HAP-1 (cell line): ENCODE results near the gene XKR7.
A peak's percentile ranks its signal among the peaks of the same experiment; 100 is the strongest.

Experiments
- DNase-seq, 2 experiments: peaks; one replicate each; pipeline ENCODE4 v3.0.0-alpha.2; 2016 to 2020; ENCODE audit warnings: low spot score in 2 of 2
- H3K27me3 ChIP-seq: fragments of 250-450 bp; sonication (Bioruptor Pico); 2 replicates; pipeline ENCODE4 v1.5.1; 2020; ENCODE audit warnings: low read depth, mild to moderate bottlenecking, moderate library complexity
- H3K36me3 ChIP-seq: fragments of 250-450 bp; sonication (Bioruptor Pico); replicated peaks from 2 replicates; pipeline ENCODE4 v1.5.1; 2020; ENCODE audit warnings: mild to moderate bottlenecking
- H3K4me1 ChIP-seq: fragments of 250-450 bp; sonication (Bioruptor Pico); 2 replicates; pipeline ENCODE4 v1.5.1; 2020; ENCODE audit warnings: mild to moderate bottlenecking
- H3K4me3 ChIP-seq: fragments of 250-450 bp; sonication (Bioruptor Pico); 2 replicates; pipeline ENCODE4 v1.5.1; 2020; ENCODE audit warnings: mild to moderate bottlenecking, moderate library complexity
- H3K9me3 ChIP-seq: fragments of 250-450 bp; sonication (Bioruptor Pico); 2 replicates; pipeline ENCODE4 v1.5.1; 2020; ENCODE audit warnings: mild to moderate bottlenecking, moderate library complexity
- in situ Hi-C: fragments of 300-500 bp; cut with MboI; formaldehyde crosslinking; loops from 3 replicates; pipeline ENCODE4 v1.14.3; 2020; ENCODE audit warnings: low sequenced_read_pairs, inconsistent platforms, mixed read lengths

Gene XKR7

DNA sequence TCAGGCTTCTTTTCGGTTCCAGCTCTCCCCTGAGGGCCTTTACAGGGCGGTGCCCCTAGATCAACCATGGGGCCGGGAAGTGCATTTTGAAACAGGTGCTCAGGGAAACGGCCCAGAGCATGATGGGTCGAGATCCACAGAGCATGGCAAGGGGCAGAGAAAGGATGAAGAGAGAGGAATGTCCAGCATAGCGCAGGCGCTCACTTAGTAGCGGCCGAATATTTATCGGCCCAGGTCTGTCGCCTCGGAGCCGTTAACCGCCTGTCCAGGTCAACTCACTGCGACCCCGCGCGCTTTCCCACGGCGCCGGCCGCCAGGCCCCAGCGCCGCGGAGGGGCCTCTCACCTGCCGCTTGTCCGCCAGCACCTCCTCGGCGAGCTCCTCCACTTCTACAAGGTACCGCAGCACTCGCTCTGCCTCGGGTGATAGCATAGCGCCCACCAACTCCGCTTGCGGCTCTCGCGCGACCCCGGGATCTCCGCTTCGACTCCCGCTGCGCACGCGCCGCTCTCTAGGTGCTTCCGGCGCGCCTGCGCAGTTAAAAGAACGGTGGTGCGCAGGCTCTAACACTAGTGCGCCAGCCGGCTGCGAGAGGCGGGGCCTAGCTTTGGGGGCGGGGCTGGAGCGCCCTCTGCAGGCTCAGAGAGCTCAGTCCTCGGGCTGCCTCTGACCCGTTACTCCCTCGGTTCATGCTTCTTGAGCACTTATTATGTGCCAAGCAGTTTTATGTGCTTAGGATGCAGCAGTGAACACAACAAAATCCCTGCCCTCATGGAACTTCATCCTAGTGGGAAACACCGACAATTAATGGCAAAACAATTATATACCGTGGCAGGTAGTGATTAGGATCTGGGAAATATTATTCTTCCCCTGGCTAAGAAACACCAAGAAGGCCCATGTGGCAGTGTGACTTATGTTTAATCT is 16.2 kb upstream of the XKR7 start, which contains the start of gene PDRG1:
TSS of gene PDRG1 (minus strand) at position 517 of the 924 bp plus-strand sequence. CDS start at position 432, 85 bp downstream.
- H3K4me3 ChIP-seq = peak within 1 kb of the TSS; percentile 89
- H3K4me1 ChIP-seq = no peaks in the 10 kb centered on the region; the same call in 1 of the 2 replicates
- DNase-seq = peak; percentile 94 to 97
- in situ Hi-C loops = loop anchor here (5.0 to 10.0 kb wide), 2 partner anchors 89 to 127 kb away; no protein-coding TSS in a partner anchor
- no peaks in the 10 kb centered on the region for H3K9me3 ChIP-seq
- H3K36me3 ChIP-seq = peaks cover 40% of the 10 kb centered on the region
- H3K27me3 ChIP-seq = peaks cover 9% of the 10 kb centered on the region

- DNase-seq = no peak
- in situ Hi-C loops = loop anchor here (5.0 to 10.0 kb wide), 2 partner anchors 91 to 129 kb away; no protein-coding TSS in a partner anchor
- Histone ChIP-seq H3K9me3 (no peaks in the 10 kb centered on the region), H3K27me3 (peaks cover 19% of the 10 kb centered on the region), H3K4me1 (no peaks in the 10 kb centered on the region; the same call in 1 of the 2 replicates), H3K4me3 (no peak overlapping the region), H3K36me3 (peaks cover 21% of the 10 kb centered on the region)
Measured at GRCh38 chr20:31953556-31954148, 14.3 kb upstream of the XKR7 start.

GRCh38 chr20:31954500-31954899 is 13.5 kb upstream of the XKR7 start:
- Histone ChIP-seq H3K9me3 (no peaks in the 10 kb centered on the region), H3K27me3 (peaks cover 19% of the 10 kb centered on the region), H3K4me1 (no peaks in the 10 kb centered on the region; the same call in 1 of the 2 replicates), H3K36me3 (peaks cover 13% of the 10 kb centered on the region), H3K4me3 (no peak overlapping the region)
- DNase-seq = no peak
- in situ Hi-C loops = loop anchor here (5.0 to 10.0 kb wide), 2 partner anchors 92 to 130 kb away; no protein-coding TSS in a partner anchor

DNA sequence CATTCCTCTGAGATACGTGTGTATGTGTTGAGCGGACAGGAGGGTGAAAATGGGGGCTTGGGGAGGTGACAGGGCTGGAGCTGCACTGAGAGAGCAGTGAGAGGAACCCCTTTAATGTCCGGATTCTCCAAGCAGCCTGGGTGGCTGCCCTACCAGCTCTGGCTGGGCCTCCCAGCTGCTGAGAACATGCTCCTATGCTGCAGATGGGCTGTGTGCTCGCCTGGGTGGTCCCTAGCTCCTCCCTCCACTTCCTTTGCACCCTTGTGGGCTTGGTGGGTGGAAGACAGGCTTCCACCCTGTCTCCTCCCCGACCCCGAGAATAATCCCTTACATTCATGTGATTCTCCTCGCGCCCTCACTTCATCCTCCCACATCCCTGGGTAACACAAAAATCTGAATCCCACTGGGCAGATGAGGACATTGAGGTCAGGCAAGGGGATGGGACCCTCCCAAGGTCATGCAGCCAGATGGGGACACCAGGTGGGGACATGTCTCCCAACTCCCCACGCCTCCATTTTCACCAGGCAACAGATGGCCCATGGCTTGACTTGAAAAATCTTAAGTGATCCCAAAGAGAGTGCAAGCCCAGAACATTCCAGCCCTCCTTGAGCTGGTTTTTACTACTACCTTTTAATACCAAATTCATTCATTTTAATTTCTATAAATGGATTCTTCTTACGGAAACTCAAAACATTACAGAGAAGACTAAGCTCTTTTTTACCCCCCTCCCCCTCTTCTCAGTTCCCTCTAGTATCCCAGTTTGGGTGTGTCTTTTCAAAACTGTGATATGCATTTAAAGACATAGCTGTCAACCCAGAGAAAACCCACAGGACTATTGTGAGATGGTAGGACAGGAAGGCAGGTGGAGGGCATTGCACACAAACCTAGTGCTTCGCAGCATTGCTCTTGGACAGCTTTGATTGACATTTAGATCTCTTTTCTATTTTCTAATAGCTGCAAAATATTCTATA is 11.1 kb upstream of the XKR7 start:
- DNase-seq = no peak
- in situ Hi-C loops = loop anchor here (10.0 kb wide), 1 partner anchor 132 kb away; no protein-coding TSS in a partner anchor

DNA sequence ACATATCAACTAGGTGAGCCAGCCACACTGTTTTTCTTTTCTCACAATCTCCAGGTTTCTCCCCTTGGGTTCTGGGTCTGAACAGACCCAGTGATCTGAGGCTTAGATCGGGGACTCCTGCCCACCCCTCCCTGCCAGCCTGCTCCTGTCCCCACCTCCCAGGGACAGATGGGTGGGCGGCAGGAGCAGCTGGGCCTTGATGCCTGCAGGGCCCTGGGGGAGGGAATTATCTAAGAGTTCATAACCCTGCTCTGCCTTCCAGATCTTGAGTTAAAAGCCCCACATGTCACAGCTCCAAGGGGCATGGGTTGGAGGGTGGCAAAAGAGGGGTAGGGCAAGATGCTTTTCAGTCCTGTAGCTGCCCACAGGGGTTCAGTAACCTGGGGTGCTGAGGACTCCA is 5.2 kb upstream of the XKR7 start:
- H3K36me3 ChIP-seq = no peaks in the 10 kb centered on the region
- in situ Hi-C loops = no loop called here
- DNase-seq = no peak
- no peaks in the 10 kb centered on the region for H3K9me3 ChIP-seq
- no peak overlapping the region for H3K4me3 ChIP-seq
- H3K27me3 ChIP-seq = peaks cover 52% of the 10 kb centered on the region
- H3K4me1 ChIP-seq = no peaks in the 10 kb centered on the region

More for the DNA sequence above, 11.1 kb upstream of the XKR7 start:
- H3K9me3 ChIP-seq = no peaks in the 10 kb centered on the region
- peaks cover 19% of the 10 kb centered on the region for H3K27me3 ChIP-seq
- no peaks in the 10 kb centered on the region for H3K4me1 ChIP-seq
- H3K4me3 ChIP-seq = no peak overlapping the region
- H3K36me3 ChIP-seq = no peaks in the 10 kb centered on the region

- in situ Hi-C loops = no loop called here
- peaks cover 47% of the 10 kb centered on the region for H3K27me3 ChIP-seq
- H3K4me3 ChIP-seq = no peak overlapping the region
- no peaks in the 10 kb centered on the region for H3K4me1 ChIP-seq
- no peak for DNase-seq
- H3K9me3 ChIP-seq = no peaks in the 10 kb centered on the region
- no peaks in the 10 kb centered on the region for H3K36me3 ChIP-seq
Measured at GRCh38 chr20:31963889-31964288, 4.1 kb upstream of the XKR7 start.

- H3K4me3 ChIP-seq = no peak overlapping the region
- H3K36me3 ChIP-seq = no peaks in the 10 kb centered on the region
- peaks cover 63% of the 10 kb centered on the region for H3K27me3 ChIP-seq
- no peak for DNase-seq
- no peaks in the 10 kb centered on the region for H3K4me1 ChIP-seq
- in situ Hi-C loops = no loop called here
- H3K9me3 ChIP-seq = no peaks in the 10 kb centered on the region
Measured at GRCh38 chr20:31966991-31967655, 828 bp upstream of the XKR7 start.

- in situ Hi-C loops = no loop called here
- no peaks in the 10 kb centered on the region for H3K36me3 ChIP-seq
- H3K4me3 ChIP-seq = peak overlapping the region; percentile 9; the same call in 1 of the 2 replicates
- peaks cover 62% of the 10 kb centered on the region for H3K27me3 ChIP-seq
- H3K9me3 ChIP-seq = no peaks in the 10 kb centered on the region
- peak; percentile 46 to 91 for DNase-seq
- H3K4me1 ChIP-seq = no peaks in the 10 kb centered on the region
Measured at GRCh38 chr20:31968291-31969126, 558 bp downstream of the XKR7 start.

DNA sequence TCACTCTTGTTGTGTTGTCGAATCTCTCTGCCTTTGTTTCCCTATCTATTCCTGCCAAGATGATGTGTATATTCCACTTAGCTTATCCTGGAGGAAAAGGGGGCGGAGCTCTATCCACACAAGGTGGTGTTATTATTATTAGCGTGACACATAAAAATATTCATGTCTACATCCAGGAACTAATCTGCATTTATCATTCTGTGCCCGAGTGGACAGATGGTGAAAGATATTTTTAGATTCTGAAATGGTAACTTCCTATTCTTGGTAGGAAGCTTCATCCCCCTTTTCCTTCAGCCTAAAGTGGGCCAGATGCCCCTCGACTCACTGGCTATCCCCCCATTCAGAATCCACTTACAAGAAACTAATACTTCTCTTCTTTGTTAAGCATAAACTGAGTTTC is 2.0 kb downstream of the XKR7 start:
- no peak for DNase-seq
- no peak overlapping the region for H3K4me3 ChIP-seq
- H3K4me1 ChIP-seq = no peaks in the 10 kb centered on the region
- in situ Hi-C loops = no loop called here
- H3K27me3 ChIP-seq = peaks cover 57% of the 10 kb centered on the region
- H3K9me3 ChIP-seq = no peaks in the 10 kb centered on the region
- H3K36me3 ChIP-seq = no peaks in the 10 kb centered on the region

GRCh38 chr20:31972471-31973021 is 4.6 kb downstream of the XKR7 start:
- Histone ChIP-seq H3K9me3 (no peaks in the 10 kb centered on the region), H3K4me3 (no peak overlapping the region), H3K4me1 (no peaks in the 10 kb centered on the region), H3K27me3 (peaks cover 35% of the 10 kb centered on the region), H3K36me3 (no peaks in the 10 kb centered on the region)
- DNase-seq = no peak
- in situ Hi-C loops = no loop called here

DNA sequence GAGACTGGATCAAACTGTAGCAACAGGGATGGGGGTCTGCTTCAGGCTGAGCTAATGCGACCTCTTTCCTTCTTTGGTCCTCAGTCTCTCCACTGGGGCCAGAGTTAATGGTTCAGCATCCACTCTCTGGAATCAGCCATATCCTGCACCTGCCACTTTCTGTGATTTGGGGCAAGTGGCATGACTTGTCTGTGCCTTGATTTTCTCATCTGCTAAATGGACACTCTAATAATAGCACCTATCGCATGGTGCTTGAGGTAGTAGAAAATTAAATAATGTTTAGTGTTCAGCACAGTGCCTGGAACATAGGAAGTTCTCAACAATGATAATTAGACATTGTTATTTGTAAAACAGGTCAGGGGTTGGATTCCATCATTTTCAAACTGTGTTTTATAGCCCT is 6.3 kb downstream of the XKR7 start:
- no peaks in the 10 kb centered on the region for H3K4me1 ChIP-seq
- H3K4me3 ChIP-seq = no peak overlapping the region
- peaks cover 30% of the 10 kb centered on the region for H3K27me3 ChIP-seq
- no peaks in the 10 kb centered on the region for H3K36me3 ChIP-seq
- no peaks in the 10 kb centered on the region for H3K9me3 ChIP-seq
- no peak for DNase-seq
- in situ Hi-C loops = no loop called here

- H3K4me3 ChIP-seq = no peak overlapping the region
- H3K9me3 ChIP-seq = no peaks in the 10 kb centered on the region
- in situ Hi-C loops = no loop called here
- H3K36me3 ChIP-seq = no peaks in the 10 kb centered on the region
- H3K4me1 ChIP-seq = no peaks in the 10 kb centered on the region
- DNase-seq = no peak
- H3K27me3 ChIP-seq = peaks cover 24% of the 10 kb centered on the region
Measured at GRCh38 chr20:31974951-31975487, 7.1 kb downstream of the XKR7 start.
